GM20431 (cell line): Measurements from ENCODE around the gene EP400.

ENCODE experiments used
- in situ Hi-C: fragments of 300-500 bp; cut with MseI, MboI; formaldehyde crosslinking; loops from one replicate; pipeline ENCODE4 v1.15.0; 2020; ENCODE audit warnings: low sequenced_read_pairs; ENCODE audit not compliant: unreplicated experiment

Gene EP400

GRCh38 chr12:132012919-132013568 is 63.3 kb downstream of the EP400 start:
- in situ Hi-C loops, result no loop called here

DNA sequence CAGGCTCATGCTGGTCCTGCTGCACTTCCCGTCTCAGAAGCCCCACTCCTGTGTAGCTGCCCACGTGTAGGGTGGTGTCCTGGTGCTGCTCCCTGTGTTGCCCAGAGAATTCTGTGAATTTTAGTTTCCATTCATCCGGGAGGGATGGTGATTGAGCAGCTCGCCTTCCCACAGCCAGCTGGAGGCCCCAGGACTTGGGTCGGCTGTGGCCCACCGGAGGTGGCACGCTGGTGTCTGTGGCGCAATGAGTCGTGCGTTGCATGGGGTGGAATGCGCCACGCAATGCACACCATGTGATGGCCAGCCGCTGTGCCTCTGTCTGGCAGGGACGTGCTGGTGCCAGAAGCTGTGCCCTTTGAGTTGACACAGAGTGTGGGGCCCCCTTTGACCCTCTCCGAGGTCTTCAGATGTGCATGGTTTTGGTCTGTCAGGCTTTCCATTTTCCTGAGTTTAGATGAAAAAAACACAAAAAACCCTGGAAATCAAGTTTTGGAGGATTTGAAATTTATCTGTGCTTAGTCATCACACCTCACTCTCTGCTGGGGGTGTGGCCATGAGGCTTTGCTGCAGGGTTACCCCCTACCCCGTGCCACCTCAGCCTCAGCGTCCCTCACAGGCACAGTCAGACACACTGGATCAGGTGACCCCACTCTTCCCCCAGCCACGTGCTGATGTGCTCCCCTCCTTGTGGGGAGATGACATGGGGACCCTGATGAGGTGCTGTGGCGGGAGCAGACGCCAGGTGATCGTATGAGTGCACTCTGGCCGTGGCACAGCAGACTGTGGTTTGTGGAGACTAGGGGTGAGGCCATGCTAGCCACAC is 64.6 kb downstream of the EP400 start:
- in situ Hi-C loops, result no loop called here

GRCh38 chr12:132014915-132015280 is 65.2 kb downstream of the EP400 start:
- in situ Hi-C loops, result no loop called here

- in situ Hi-C loops, result no loop called here
These were observed 66.1 kb downstream of the EP400 start for GRCh38 chr12:132015686-132016430.

GRCh38 chr12:132018193-132018916 is 68.6 kb downstream of the EP400 start:
- in situ Hi-C loops, result no loop called here

DNA sequence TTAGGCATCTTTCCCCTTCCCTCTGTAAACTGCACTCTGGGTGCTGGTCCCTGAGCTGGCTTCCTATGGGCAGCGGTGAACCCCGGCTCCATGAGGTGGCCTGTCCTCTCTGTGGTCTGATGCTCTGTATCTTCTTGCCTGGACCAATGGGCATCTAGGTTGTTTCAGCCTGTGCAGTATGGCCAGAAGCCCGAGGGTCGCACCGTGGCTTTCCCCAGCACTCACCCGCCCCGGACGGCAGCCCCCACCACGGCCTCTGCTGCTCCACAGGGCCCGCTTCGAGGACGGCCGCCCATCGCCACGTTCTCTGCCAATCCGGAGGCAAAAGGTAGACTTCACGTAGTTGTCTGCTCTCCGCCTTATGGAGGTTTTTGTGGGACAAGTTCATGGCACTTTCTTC is 70.1 kb downstream of the EP400 start:
- in situ Hi-C loops, result no loop called here

- in situ Hi-C loops, result no loop called here
These were observed 70.5 kb downstream of the EP400 start for GRCh38 chr12:132020292-132020691.

- in situ Hi-C loops, result no loop called here
These were observed 71.5 kb downstream of the EP400 start for GRCh38 chr12:132021031-132021871.

DNA sequence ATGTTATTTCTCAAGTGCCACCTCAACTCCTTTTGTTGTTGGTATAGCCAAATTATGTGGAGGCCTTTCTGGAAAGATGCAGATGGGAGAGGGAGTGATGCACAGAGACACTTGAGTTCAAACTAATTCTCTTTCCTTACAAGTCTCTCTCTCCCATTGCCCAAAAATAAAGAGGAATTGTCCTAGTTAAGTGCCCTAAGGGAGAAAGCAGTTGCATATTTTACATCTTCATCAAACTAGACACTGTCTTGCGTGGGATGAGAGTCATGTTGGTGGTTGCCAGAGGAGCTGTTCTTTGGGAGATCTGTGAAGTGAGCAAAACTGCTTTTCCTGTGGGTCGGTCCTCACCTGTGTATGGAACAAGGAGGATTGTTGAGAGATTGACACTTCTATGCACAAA is 72.2 kb downstream of the EP400 start:
- in situ Hi-C loops, result no loop called here

- in situ Hi-C loops, result no loop called here
These were observed 73.9 kb downstream of the EP400 start for GRCh38 chr12:132023658-132024057.

DNA sequence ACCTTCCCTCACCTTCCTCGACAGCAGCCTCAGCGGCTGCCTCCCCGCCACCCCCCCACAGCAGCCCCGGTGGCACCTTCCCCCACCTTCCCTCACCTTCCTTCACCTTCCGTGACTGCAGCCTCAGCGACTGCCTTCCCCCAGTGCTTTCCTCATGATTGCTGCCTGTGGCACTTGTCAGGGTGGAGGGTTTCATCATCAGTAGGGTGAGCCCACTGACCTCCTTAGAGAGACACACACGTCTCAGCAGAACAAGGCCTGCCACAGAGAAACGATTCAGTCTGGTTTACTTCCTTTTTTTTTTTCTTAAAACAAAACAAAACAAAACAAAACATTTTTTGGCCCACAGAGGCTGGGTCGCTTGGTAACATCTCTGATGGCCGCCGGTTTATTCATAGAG is 75.0 kb downstream of the EP400 start:
- in situ Hi-C loops, result no loop called here

DNA sequence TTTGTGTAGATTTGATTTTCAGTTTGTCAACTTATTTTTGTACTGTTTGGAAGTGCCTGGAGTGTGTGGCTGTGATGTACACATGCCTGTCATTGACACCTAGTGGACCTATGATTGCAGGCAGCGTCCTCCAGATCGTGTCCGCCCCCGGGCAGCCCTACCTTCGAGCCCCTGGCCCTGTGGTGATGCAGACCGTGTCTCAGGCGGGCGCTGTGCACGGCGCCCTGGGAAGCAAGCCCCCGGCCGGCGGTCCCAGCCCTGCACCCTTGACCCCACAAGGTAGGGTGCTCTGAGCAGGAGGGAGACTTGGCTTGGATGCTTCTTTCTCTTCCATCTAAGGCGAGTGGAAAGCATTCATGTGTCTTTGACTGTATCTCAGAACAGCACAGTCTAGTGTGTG is 75.8 kb downstream of the EP400 start:
- in situ Hi-C loops, result no loop called here

DNA sequence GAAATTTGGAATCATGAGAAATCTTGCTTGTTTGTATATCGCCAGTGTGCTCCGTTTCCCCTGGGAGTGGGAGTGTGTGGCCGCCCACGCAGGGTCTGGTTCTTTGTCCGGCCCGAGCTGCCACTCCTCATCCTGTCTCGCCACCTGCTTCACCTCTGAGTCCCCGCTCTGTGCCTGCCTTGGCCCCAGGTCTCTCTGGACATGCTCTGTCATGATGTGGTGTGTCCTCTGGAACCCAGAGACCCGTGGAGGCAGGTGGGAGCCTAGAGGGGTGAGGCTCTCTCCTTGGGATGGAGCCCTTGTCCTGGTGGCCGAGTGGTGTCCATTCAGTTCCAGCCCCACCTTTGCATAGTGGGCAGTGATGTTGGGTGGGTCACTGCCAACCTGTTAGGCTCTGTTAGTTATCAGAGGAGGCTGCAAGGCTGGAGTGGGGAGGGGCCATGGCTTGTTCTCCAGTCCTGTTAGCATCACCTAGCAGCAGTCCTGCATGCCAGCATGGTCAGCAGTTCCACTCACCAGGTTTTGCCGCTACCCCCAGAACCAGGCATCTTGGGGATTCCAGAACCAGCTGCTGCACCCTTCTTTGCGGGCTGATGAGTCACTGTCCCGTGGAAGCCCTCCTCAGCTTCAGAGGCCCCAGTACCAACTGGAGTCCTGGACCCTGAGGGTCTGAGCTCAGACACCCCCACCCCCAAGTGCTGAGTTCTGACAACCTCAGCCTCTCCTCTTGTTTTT is 76.5 kb downstream of the EP400 start:
- in situ Hi-C loops, result no loop called here

DNA sequence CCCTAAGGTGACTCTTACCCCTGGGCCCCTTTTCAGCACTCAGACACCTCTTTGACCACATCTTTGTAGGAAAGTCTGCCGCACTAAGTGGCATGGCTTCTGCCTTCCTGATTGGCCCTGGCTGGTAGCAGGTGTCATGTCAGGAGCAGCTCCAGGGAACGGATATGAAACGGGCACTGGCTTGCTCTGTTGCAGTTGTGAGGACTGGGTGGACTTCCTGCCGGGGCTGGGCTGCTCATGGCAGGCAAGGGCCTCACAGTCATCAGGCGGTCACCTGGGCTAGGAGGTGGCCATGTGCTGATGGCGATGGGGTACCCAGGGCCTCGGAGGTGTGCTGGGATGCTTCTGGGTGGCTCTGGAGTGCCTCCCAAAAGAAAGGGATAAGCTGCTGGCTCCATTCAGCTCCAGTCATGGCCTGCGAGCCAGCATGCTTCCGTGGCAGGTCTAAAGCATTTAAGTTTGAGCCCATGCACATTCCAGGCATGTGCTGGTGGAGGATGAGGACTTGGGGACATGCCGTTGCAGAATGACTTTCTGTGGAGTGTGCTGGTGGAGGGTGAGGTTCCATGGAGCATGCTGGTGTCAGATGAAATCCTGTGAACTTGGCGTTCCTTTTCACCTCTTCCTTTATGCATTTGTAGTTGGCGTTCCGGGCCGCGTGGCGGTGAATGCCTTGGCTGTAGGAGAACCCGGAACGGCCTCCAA is 77.2 kb downstream of the EP400 start:
- in situ Hi-C loops, result no loop called here

DNA sequence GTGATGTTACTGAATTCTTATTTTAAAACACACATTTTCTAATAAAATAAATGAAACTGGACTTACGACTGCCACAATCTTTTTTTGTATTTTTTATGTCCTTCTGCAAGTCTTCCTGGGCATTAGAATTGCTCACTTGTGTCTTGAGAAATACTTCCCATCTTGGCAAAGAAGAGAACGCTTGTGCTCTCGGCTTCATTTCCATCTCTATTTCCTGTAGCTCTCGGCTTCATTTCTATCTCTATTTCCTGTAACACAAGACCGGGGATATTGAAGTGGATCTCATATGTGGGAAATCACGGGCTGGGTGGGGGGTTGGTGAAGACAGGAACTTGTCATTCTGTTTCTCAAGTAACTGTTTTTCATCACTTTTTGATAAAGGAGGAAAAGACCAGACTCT is 77.9 kb downstream of the EP400 start:
- in situ Hi-C loops, result no loop called here

- in situ Hi-C loops, result no loop called here
These were observed 78.4 kb downstream of the EP400 start for GRCh38 chr12:132028111-132028510.

- in situ Hi-C loops, result no loop called here
These were observed 80.0 kb downstream of the EP400 start for GRCh38 chr12:132029503-132030300.
